HEK293 (cell line): ENCODE data around the gene ODAD3.

Experiments used
- BCL11A ChIP-seq: fragments of 450-650 bp; formaldehyde crosslinking; IDR thresholded peaks from 2 replicates; pipeline ENCODE4 v1.5.1; 2016; ENCODE audit warnings: low read depth, missing biosample characterization, missing genetic modification characterization
- KLF7 ChIP-seq: fragments of 450-650 bp; formaldehyde crosslinking; IDR thresholded peaks from 2 replicates; pipeline ENCODE4 v1.5.1; 2016; ENCODE audit warnings: missing biosample characterization, missing genetic modification characterization, borderline replicate concordance
- OSR2 ChIP-seq: fragments of 450-650 bp; formaldehyde crosslinking; IDR thresholded peaks from 2 replicates; pipeline ENCODE4 v1.5.1; 2016; ENCODE audit warnings: missing biosample characterization, missing genetic modification characterization
- RBAK ChIP-seq: fragments of 450-650 bp; formaldehyde crosslinking; IDR thresholded peaks from 2 replicates; pipeline ENCODE4 v1.5.1; 2016; ENCODE audit warnings: missing biosample characterization, missing genetic modification characterization
- SALL2 ChIP-seq: fragments of 450-650 bp; formaldehyde crosslinking; IDR thresholded peaks from 2 replicates; pipeline ENCODE4 v1.5.0; 2017; ENCODE audit warnings: missing biosample characterization, mild to moderate bottlenecking, missing genetic modification characterization, borderline replicate concordance
- SP3 ChIP-seq: fragments of 450-650 bp; formaldehyde crosslinking; IDR thresholded peaks from 2 replicates; pipeline ENCODE4 v1.5.1; 2016; ENCODE audit warnings: missing biosample characterization, missing genetic modification characterization
- TRIM28 ChIP-seq: IDR thresholded peaks from 2 replicates; pipeline ENCODE4 v1.6.1; 2011; ENCODE audit warnings: low read length, control low read depth, borderline replicate concordance
- ZBTB21 ChIP-seq: fragments of 450-650 bp; formaldehyde crosslinking; IDR thresholded peaks from 2 replicates; pipeline ENCODE4 v1.5.1; 2017; ENCODE audit warnings: missing biosample characterization, missing genetic modification characterization
- ZBTB8A ChIP-seq: fragments of 450-650 bp; formaldehyde crosslinking; IDR thresholded peaks from 2 replicates; pipeline ENCODE4 v1.5.1; 2016; ENCODE audit warnings: missing biosample characterization, missing genetic modification characterization
- ZFP37 ChIP-seq: fragments of 450-650 bp; formaldehyde crosslinking; IDR thresholded peaks from 2 replicates; pipeline ENCODE4 v1.5.1; 2016; ENCODE audit warnings: missing biosample characterization, missing genetic modification characterization
- ZNF19 ChIP-seq: fragments of 450-650 bp; formaldehyde crosslinking; IDR thresholded peaks from 2 replicates; pipeline ENCODE4; 2016; ENCODE audit warnings: missing biosample characterization, missing genetic modification characterization, low read depth
- ZNF239 ChIP-seq: fragments of 450-650 bp; formaldehyde crosslinking; IDR thresholded peaks from 2 replicates; pipeline ENCODE4 v1.5.1; 2016; ENCODE audit warnings: missing biosample characterization, missing genetic modification characterization
- ZNF24 ChIP-seq: fragments of 450-650 bp; formaldehyde crosslinking; IDR thresholded peaks from 2 replicates; pipeline ENCODE4 v1.5.1; 2016; ENCODE audit warnings: missing biosample characterization, missing genetic modification characterization
- ZNF280C ChIP-seq: fragments of 450-650 bp; formaldehyde crosslinking; IDR thresholded peaks from 2 replicates; pipeline ENCODE4 v1.5.1; 2016; ENCODE audit warnings: missing biosample characterization, missing genetic modification characterization
- ZNF350 ChIP-seq: fragments of 450-650 bp; formaldehyde crosslinking; IDR thresholded peaks from 2 replicates; pipeline ENCODE4 v1.5.0; 2017; ENCODE audit warnings: missing biosample characterization, mild to moderate bottlenecking, missing genetic modification characterization
- ZNF398 ChIP-seq: fragments of 450-650 bp; formaldehyde crosslinking; IDR thresholded peaks from 2 replicates; pipeline ENCODE4 v1.5.1; 2017; ENCODE audit warnings: missing biosample characterization, missing genetic modification characterization
- ZNF433 ChIP-seq: fragments of 450-650 bp; formaldehyde crosslinking; IDR thresholded peaks from 2 replicates; pipeline ENCODE4 v1.5.1; 2016; ENCODE audit warnings: missing biosample characterization, missing genetic modification characterization, low read depth
- ZNF555 ChIP-seq: fragments of 450-650 bp; formaldehyde crosslinking; conservative IDR thresholded peaks from 2 replicates; pipeline ENCODE4 v1.5.1; 2017; ENCODE audit warnings: missing biosample characterization, mild to moderate bottlenecking, missing genetic modification characterization, inconsistent platforms
- ZNF645 ChIP-seq: fragments of 450-650 bp; formaldehyde crosslinking; IDR thresholded peaks from 2 replicates; pipeline ENCODE4; 2016; ENCODE audit warnings: missing biosample characterization, missing genetic modification characterization
- ZNF791 ChIP-seq: fragments of 450-650 bp; formaldehyde crosslinking; IDR thresholded peaks from 2 replicates; pipeline ENCODE4 v1.5.1; 2016; ENCODE audit warnings: missing biosample characterization, missing genetic modification characterization
- ZSCAN5A ChIP-seq: fragments of 450-650 bp; formaldehyde crosslinking; IDR thresholded peaks from 2 replicates; pipeline ENCODE4 v1.5.1; 2016; ENCODE audit warnings: missing biosample characterization, missing genetic modification characterization
- TF ChIP-seq, protein P1 (sequence below): fragments of 450-650 bp; formaldehyde crosslinking; IDR thresholded peaks from 2 replicates; pipeline ENCODE4 v1.5.1; 2016; ENCODE audit warnings: missing biosample characterization, missing genetic modification characterization
- TF ChIP-seq, protein P2 (sequence below): fragments of 450-650 bp; formaldehyde crosslinking; conservative IDR thresholded peaks from 2 replicates; pipeline ENCODE4 v1.5.1; 2016; ENCODE audit warnings: low read depth, missing biosample characterization, missing genetic modification characterization
- TF ChIP-seq, protein P3 (sequence below): fragments of 450-650 bp; formaldehyde crosslinking; IDR thresholded peaks from 2 replicates; pipeline ENCODE4 v1.5.1; 2016; ENCODE audit warnings: missing biosample characterization, missing genetic modification characterization

Gene ODAD3

GRCh38 chr19:11400798-11401197 lies 34.1 kb downstream of the ODAD3 start (continued):
- no peak for TF ChIP-seq TRIM28
- TF ChIP-seq, protein P1, sequence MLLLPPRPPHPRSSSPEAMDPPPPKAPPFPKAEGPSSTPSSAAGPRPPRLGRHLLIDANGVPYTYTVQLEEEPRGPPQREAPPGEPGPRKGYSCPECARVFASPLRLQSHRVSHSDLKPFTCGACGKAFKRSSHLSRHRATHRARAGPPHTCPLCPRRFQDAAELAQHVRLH (tag by site-specific recombination), result 0 out of 2 replicates have a peak, but pooled peaks have one; percentile 43
- TF ChIP-seq ZNF398, result no peak
- TF ChIP-seq ZNF555 (tag by site-specific recombination), result peak; percentile 86
- TF ChIP-seq ZFP37 (tag by site-specific recombination), result 0 out of 2 replicates have a peak, but pooled peaks have one; percentile 52
- TF ChIP-seq ZNF24, result 0 out of 2 replicates have a peak, but pooled peaks have one; percentile 36
- no peak for TF ChIP-seq ZNF645 (tag by site-specific recombination)
- TF ChIP-seq OSR2 (tag by site-specific recombination), result no peak
- TF ChIP-seq ZBTB8A (tag by site-specific recombination), result peak; percentile 74
- peak; percentile 34 for TF ChIP-seq SP3 (tag by site-specific recombination)
- no peak for TF ChIP-seq KLF7 (tag by site-specific recombination)
- TF ChIP-seq ZNF433 (tag by site-specific recombination), result peak; percentile 97
- TF ChIP-seq BCL11A (tag by site-specific recombination), result peak; percentile 100
- no peak for TF ChIP-seq ZNF239 (tag by site-specific recombination)
- no peak for TF ChIP-seq ZNF350 (tag by site-specific recombination)
- TF ChIP-seq RBAK (tag by site-specific recombination), result 0 out of 2 replicates have a peak, but pooled peaks have one; percentile 52
- no peak for TF ChIP-seq SALL2 (tag by site-specific recombination)
- TF ChIP-seq ZNF791 (tag by site-specific recombination), result 0 out of 2 replicates have a peak, but pooled peaks have one; percentile 60
- TF ChIP-seq ZBTB21 (tag by site-specific recombination), result peak; percentile 50; the same call in 1 of the 2 replicates
- TF ChIP-seq, protein P2, sequence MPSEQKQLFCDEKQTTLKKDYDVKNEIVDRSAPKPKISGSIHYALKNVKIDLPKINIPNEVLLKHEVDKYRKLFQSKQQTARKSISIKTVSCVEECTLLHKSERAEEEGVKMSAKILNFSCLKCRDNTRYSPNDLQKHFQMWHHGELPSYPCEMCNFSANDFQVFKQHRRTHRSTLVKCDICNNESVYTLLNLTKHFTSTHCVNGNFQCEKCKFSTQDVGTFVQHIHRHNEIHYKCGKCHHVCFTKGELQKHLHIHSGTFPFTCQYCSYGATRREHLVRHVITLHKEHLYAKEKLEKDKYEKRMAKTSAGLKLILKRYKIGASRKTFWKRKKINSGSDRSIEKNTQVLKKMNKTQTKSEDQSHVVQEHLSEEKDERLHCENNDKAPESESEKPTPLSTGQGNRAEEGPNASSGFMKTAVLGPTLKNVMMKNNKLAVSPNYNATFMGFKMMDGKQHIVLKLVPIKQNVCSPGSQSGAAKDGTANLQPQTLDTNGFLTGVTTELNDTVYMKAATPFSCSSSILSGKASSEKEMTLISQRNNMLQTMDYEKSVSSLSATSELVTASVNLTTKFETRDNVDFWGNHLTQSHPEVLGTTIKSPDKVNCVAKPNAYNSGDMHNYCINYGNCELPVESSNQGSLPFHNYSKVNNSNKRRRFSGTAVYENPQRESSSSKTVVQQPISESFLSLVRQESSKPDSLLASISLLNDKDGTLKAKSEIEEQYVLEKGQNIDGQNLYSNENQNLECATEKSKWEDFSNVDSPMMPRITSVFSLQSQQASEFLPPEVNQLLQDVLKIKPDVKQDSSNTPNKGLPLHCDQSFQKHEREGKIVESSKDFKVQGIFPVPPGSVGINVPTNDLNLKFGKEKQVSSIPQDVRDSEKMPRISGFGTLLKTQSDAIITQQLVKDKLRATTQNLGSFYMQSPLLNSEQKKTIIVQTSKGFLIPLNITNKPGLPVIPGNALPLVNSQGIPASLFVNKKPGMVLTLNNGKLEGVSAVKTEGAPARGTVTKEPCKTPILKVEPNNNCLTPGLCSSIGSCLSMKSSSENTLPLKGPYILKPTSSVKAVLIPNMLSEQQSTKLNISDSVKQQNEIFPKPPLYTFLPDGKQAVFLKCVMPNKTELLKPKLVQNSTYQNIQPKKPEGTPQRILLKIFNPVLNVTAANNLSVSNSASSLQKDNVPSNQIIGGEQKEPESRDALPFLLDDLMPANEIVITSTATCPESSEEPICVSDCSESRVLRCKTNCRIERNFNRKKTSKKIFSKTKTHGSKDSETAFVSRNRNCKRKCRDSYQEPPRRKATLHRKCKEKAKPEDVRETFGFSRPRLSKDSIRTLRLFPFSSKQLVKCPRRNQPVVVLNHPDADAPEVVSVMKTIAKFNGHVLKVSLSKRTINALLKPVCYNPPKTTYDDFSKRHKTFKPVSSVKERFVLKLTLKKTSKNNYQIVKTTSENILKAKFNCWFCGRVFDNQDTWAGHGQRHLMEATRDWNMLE (tag by site-specific recombination), result peak; percentile 94
- TF ChIP-seq, protein P3, sequence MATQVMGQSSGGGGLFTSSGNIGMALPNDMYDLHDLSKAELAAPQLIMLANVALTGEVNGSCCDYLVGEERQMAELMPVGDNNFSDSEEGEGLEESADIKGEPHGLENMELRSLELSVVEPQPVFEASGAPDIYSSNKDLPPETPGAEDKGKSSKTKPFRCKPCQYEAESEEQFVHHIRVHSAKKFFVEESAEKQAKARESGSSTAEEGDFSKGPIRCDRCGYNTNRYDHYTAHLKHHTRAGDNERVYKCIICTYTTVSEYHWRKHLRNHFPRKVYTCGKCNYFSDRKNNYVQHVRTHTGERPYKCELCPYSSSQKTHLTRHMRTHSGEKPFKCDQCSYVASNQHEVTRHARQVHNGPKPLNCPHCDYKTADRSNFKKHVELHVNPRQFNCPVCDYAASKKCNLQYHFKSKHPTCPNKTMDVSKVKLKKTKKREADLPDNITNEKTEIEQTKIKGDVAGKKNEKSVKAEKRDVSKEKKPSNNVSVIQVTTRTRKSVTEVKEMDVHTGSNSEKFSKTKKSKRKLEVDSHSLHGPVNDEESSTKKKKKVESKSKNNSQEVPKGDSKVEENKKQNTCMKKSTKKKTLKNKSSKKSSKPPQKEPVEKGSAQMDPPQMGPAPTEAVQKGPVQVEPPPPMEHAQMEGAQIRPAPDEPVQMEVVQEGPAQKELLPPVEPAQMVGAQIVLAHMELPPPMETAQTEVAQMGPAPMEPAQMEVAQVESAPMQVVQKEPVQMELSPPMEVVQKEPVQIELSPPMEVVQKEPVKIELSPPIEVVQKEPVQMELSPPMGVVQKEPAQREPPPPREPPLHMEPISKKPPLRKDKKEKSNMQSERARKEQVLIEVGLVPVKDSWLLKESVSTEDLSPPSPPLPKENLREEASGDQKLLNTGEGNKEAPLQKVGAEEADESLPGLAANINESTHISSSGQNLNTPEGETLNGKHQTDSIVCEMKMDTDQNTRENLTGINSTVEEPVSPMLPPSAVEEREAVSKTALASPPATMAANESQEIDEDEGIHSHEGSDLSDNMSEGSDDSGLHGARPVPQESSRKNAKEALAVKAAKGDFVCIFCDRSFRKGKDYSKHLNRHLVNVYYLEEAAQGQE (tag by site-specific recombination), result peak; percentile 77
- 0 out of 2 replicates have a peak, but pooled peaks have one; percentile 68 for TF ChIP-seq ZNF19 (tag by site-specific recombination)
- TF ChIP-seq ZSCAN5A (tag by site-specific recombination), result no peak
- TF ChIP-seq ZNF280C (tag by site-specific recombination), result no peak
